Adipose tissue (tissue), 3 donors: Measurements from ENCODE around the gene SEC23B. TPM values are rescaled to one million over a fixed set of nuclear protein-coding genes. Genes with fewer than 3 reads are reported as not detected.
A peak's percentile ranks its signal among the peaks of the same experiment; 100 is the strongest.

Experiments used
- H3K27ac ChIP-seq: one replicate; pipeline ENCODE4 v1.5.1; 2013; ENCODE audit warnings: low read depth, low read length
- WGBS, 3 donors: extraction: QIAGEN DNeasy Blood & Tissue Kit; methylation state at CpG; one replicate each; pipeline ENCODE4 v1.1.7; 2013; 5-methylcytosine and 5-hydroxymethylcytosine counted together
- polyA plus RNA-seq, 3 donors: library from polyadenylated mRNA; stranded (reverse); fragments of 200-250 nt; gene quantifications; one replicate each; pipeline ENCODE4 v1.2.3, GENCODE V29; 2013
- donor health status: healthy with polysubstance abuse.
- donor health status: Bipolar disorder and iron deficiency.
- donor health status: healthy.

SEC23B gene
- polyA plus RNA-seq, 3 donors = 15.3 to 32.3 (median 28.9) TPM

- 87 to 96% (median 94%) methylated on average over 2 of the region's 2 CpGs for WGBS, 3 donors
- H3K27ac ChIP-seq = no peak overlapping the region
These were observed 63.3 kb downstream of the SEC23B start for GRCh38 chr20:18571009-18571408.

GRCh38 chr20:18571578-18571977 lies 63.8 kb downstream of the SEC23B start:
- no peak overlapping the region for H3K27ac ChIP-seq
- 68 to 96% (median 87%) methylated on average over 2 of the region's 2 CpGs for WGBS, 3 donors

GRCh38 chr20:18577942-18578341 lies 70.2 kb downstream of the SEC23B start:
- no peak overlapping the region for H3K27ac ChIP-seq
- WGBS, 3 donors = 75 to 83% (median 77%) methylated on average over 6 of the region's 6 CpGs

DNA sequence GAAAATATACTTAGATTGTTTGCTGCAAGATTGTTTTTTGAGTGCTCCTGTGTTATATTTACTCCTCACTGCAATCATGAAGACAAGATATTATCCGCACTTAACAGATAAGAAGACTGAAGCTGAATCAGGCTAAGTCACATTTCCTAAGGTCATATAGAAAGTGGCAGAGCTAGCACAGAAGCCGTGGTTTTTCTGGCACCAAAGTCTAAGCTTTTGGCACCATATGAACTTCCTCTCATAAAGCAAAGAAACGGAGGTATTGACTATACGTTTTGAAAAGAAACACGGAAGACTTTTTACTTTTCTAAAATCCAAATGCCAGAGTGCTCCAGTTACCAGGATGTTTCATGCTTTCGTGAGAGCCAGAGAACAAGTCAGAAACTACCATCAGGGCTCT lies 70.8 kb downstream of the SEC23B start:
- 49 to 64% (median 59%) methylated on average over 6 of the region's 6 CpGs for WGBS, 3 donors
- H3K27ac ChIP-seq = no peak overlapping the region

GRCh38 chr20:18580012-18580411 lies 72.3 kb downstream of the SEC23B start:
- no peak overlapping the region for H3K27ac ChIP-seq
- WGBS, 3 donors = 88 to 91% (median 90%) methylated on average over 4 of the region's 4 CpGs

GRCh38 chr20:18585134-18585533 lies 77.4 kb downstream of the SEC23B start:
- WGBS, 3 donors = 75 to 94% (median 91%) methylated on average over 2 of the region's 2 CpGs
- no peak overlapping the region for H3K27ac ChIP-seq

GRCh38 chr20:18587665-18588573 lies 80.2 kb downstream of the SEC23B start, which contains the start of gene DTD1:
Gene DTD1, plus strand, starts transcription at chr20:18588054. Its CDS starts 19 bp downstream, at chr20:18588073.
- 1% methylated on average over 71 to 88 of the region's 88 CpGs for WGBS, 3 donors
- H3K27ac ChIP-seq = peak within 1 kb of the TSS; percentile 59

DNA sequence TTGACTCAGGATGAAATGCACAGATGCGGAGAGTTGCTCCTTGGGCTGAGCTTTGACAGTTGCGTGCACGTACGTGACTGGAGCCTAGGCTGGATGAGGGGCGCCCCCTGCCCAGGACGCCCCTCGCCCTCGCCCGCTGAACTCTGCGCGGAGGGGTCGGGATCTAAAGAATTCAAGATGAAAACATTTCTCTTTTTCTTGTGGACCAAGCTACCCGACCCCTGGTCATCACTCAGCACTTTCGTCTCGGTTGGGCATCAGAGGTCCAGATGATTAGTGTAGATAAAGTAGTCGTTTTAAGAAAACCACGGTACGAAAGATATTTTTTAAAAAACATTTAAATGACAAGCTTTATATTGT lies 80.8 kb downstream of the SEC23B start:
- 4 to 9% (median 5%) methylated on average over 18 of the region's 18 CpGs for WGBS, 3 donors
- H3K27ac ChIP-seq = no peak overlapping the region

GRCh38 chr20:18589941-18590674 lies 82.4 kb downstream of the SEC23B start:
- 91 to 93% (median 91%) methylated on average over 8 of the region's 8 CpGs for WGBS, 3 donors
- no peak overlapping the region for H3K27ac ChIP-seq

GRCh38 chr20:18596270-18596669 lies 88.5 kb downstream of the SEC23B start:
- no peak overlapping the region for H3K27ac ChIP-seq

DNA sequence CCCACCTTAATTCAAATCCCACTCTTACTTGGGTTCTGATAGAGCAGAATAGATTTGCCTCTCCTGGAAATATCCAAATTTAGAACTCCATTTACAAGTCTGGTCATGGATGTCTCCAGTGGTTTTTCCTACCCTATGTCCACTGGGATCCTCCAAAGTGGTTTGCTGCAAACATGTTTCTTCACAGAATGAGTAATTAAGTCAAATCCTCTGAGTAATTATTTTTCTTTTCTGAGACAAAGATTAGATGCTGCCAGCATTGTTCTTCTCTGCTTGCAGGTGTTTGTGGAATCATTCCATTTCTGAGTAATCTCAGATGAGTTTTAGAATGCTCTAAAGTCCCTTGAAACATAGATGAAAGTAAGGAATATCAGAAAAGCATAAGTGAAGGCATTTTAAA lies 102.0 kb downstream of the SEC23B start:
- H3K27ac ChIP-seq = no peak overlapping the region

Other genes starting within 250 kb of the SEC23B start
- 1 to 10 TPM; 7.2 to 9.0 (median 8.2) TPM for gene ZNF133, start 219.4 kb upstream of the SEC23B start, polyA plus RNA-seq
- gene DZANK1, start 40.9 kb upstream of the SEC23B start, polyA plus RNA-seq = 1 to 10 TPM in 2 of 3 donors, under 1 TPM in 1; 0.92 to 1.3 (median 1.0) TPM
- gene POLR3F, start 40.5 kb upstream of the SEC23B start, polyA plus RNA-seq = 1 to 10 TPM; 3.8 to 9.1 (median 7.4) TPM
- 1 to 10 TPM; 3.6 to 6.4 (median 5.2) TPM for gene RBBP9, start 10.7 kb upstream of the SEC23B start, polyA plus RNA-seq
- 100 to 1,000 TPM in 1 of 3 donors, 10 to 100 TPM in 2; 94.0 to 148 (median 98.9) TPM for gene SMIM26, start 59.5 kb downstream of the SEC23B start, polyA plus RNA-seq
- 10 to 100 TPM; 20.6 to 25.9 (median 24.5) TPM for gene DTD1, start 80.1 kb downstream of the SEC23B start, polyA plus RNA-seq